H9 (cell line): ENCODE measurements around the gene SDHB. TPM values are rescaled to one million over a fixed set of nuclear protein-coding genes. Genes with fewer than 3 reads are reported as not detected.
A peak's percentile ranks its signal among the peaks of the same experiment; 100 is the strongest.

Source experiments
- DNase-seq: peaks from one replicate; pipeline ENCODE4 v3.0.0-alpha.2; 2017
- H2AFZ ChIP-seq: one replicate; pipeline ENCODE4 v1.6.1; 2013; ENCODE audit warnings: mild to moderate bottlenecking, low read length, control low read depth, moderate library complexity
- H2AK5ac ChIP-seq: 2 replicates; pipeline ENCODE4 v1.6.1; 2013; ENCODE audit warnings: low read length, control low read depth, mixed read lengths; ENCODE audit not compliant: insufficient read length
- H2BK120ac ChIP-seq: one replicate; pipeline ENCODE4 v1.6.1; 2013; ENCODE audit warnings: low read depth, mild to moderate bottlenecking, low read length, control low read depth, inconsistent platforms; ENCODE audit not compliant: poor library complexity, severe bottlenecking
- H2BK12ac ChIP-seq: 2 replicates; pipeline ENCODE4 v1.6.1; 2013; ENCODE audit warnings: low read length, control low read depth, mixed read lengths, low read depth; ENCODE audit not compliant: insufficient read length
- H2BK15ac ChIP-seq: 2 replicates; pipeline ENCODE4 v1.6.1; 2013; ENCODE audit warnings: low read depth, low read length, control low read depth
- H2BK20ac ChIP-seq: one replicate; pipeline ENCODE4 v1.6.1; 2013; ENCODE audit warnings: low read depth, mild to moderate bottlenecking, low read length, control low read depth, inconsistent platforms; ENCODE audit not compliant: poor library complexity, severe bottlenecking
- H2BK5ac ChIP-seq: 2 replicates; pipeline ENCODE4 v1.6.1; 2013; ENCODE audit warnings: low read length, control low read depth, mixed read lengths; ENCODE audit not compliant: insufficient read length
- H3K14ac ChIP-seq: 2 replicates; pipeline ENCODE4 v1.6.1; 2013; ENCODE audit warnings: low read length, control low read depth; ENCODE audit not compliant: insufficient read depth
- H3K18ac ChIP-seq: 2 replicates; pipeline ENCODE4 v1.6.1; 2013; ENCODE audit warnings: low read depth, mild to moderate bottlenecking, mixed read lengths, low read length, control low read depth; ENCODE audit not compliant: insufficient read length
- H3K23ac ChIP-seq: 2 replicates; pipeline ENCODE4 v1.6.1; 2013; ENCODE audit warnings: low read length, control low read depth, mixed read lengths, low read depth; ENCODE audit not compliant: insufficient read length
- H3K23me2 ChIP-seq: 2 replicates; pipeline ENCODE4 v1.6.1; 2013; ENCODE audit warnings: low read depth, mild to moderate bottlenecking, mixed read lengths, low read length, control low read depth; ENCODE audit not compliant: insufficient read length, poor library complexity, severe bottlenecking
- H3K27ac ChIP-seq: 2 replicates; pipeline ENCODE4 v1.5.1; 2013; ENCODE audit warnings: low read length, control low read depth, mixed read lengths, low read depth; ENCODE audit not compliant: insufficient read length
- H3K27me3 ChIP-seq: 2 replicates; pipeline ENCODE4 v1.6.1; 2013; ENCODE audit warnings: low read length, control low read depth, inconsistent platforms; ENCODE audit not compliant: insufficient read depth
- H3K4ac ChIP-seq: 2 replicates; pipeline ENCODE4 v1.6.1; 2013; ENCODE audit warnings: low read depth, mild to moderate bottlenecking, control low read depth, inconsistent platforms, low read length, moderate library complexity
- H3K4me1 ChIP-seq: 2 replicates; pipeline ENCODE4 v1.6.1; 2013; ENCODE audit warnings: low read length, control low read depth, inconsistent platforms; ENCODE audit not compliant: insufficient read depth
- H3K4me2 ChIP-seq: 2 replicates; pipeline ENCODE4 v1.6.1; 2013; ENCODE audit warnings: low read length, control low read depth, mixed read lengths; ENCODE audit not compliant: insufficient read length, insufficient read depth
- H3K56ac ChIP-seq: 2 replicates; pipeline ENCODE4 v1.6.1; 2013; ENCODE audit warnings: low read depth, mild to moderate bottlenecking, mixed read lengths, low read length, control low read depth; ENCODE audit not compliant: insufficient read length
- H3K79me1 ChIP-seq: 2 replicates; pipeline ENCODE4 v1.6.1; 2013; ENCODE audit warnings: low read depth, mild to moderate bottlenecking, moderate library complexity, low read length, control low read depth, inconsistent platforms; ENCODE audit not compliant: insufficient read depth, poor library complexity, severe bottlenecking
- H3K79me2 ChIP-seq: 2 replicates; pipeline ENCODE4 v1.6.1; 2013; ENCODE audit warnings: low read length, control low read depth, inconsistent platforms; ENCODE audit not compliant: insufficient read depth
- H3K9ac ChIP-seq: 2 replicates; pipeline ENCODE4 v1.6.1; 2013; ENCODE audit warnings: low read length, control low read depth, mixed read lengths; ENCODE audit not compliant: insufficient read length; ENCODE audit errors: extremely low read depth
- H3K9me3 ChIP-seq: one replicate; pipeline ENCODE4 v1.6.1; 2013; ENCODE audit warnings: low read depth, low read length, inconsistent platforms; ENCODE audit not compliant: control insufficient read depth
- H3T11ph ChIP-seq: one replicate; pipeline ENCODE4 v1.6.1; 2013; ENCODE audit warnings: mild to moderate bottlenecking, low read length, control low read depth, inconsistent platforms
- H4K20me1 ChIP-seq: one replicate; pipeline ENCODE4 v1.6.1; 2013; ENCODE audit not compliant: control insufficient read depth, insufficient read length, insufficient read depth
- H4K5ac ChIP-seq: 2 replicates; pipeline ENCODE4 v1.6.1; 2013; ENCODE audit warnings: low read depth, mild to moderate bottlenecking, mixed read lengths, low read length, control low read depth; ENCODE audit not compliant: insufficient read length
- H4K8ac ChIP-seq: replicated peaks from 2 replicates; pipeline ENCODE4 v1.6.1; 2013; ENCODE audit warnings: low read length, control low read depth, mixed read lengths, low read depth; ENCODE audit not compliant: insufficient read length
- H4K91ac ChIP-seq: 2 replicates; pipeline ENCODE4 v1.6.1; 2013; ENCODE audit warnings: low read depth, mild to moderate bottlenecking, moderate library complexity, mixed read lengths, low read length, control low read depth; ENCODE audit not compliant: insufficient read length
- H3K27ac Mint-ChIP-seq, 3 experiments: 2 replicates in 2 of 3; 3 replicates in 1 of 3; pipeline ENCODE4 v1.8.0; 2020 to 2021; ENCODE audit warnings: mixed read lengths in 3 of 3, mild to moderate bottlenecking in 1 of 3, moderate library complexity in 1 of 3
- H3K27me3 Mint-ChIP-seq: 2 replicates; pipeline ENCODE4 v1.8.0; 2021; ENCODE audit warnings: low read depth, mild to moderate bottlenecking, moderate library complexity, mixed read lengths
- H3K36me3 Mint-ChIP-seq, 3 experiments: 2 replicates in 2 of 3; 3 replicates in 1 of 3; pipeline ENCODE4 v1.8.0; 2020 to 2021; ENCODE audit warnings: low read depth in 3 of 3, mixed read lengths in 3 of 3; ENCODE audit not compliant: insufficient read depth in 1 of 3
- H3K4me1 Mint-ChIP-seq, 2 experiments: 2 replicates each; pipeline ENCODE4 v1.8.0; 2020; ENCODE audit warnings: mixed read lengths in 2 of 2
- H3K4me3 Mint-ChIP-seq, 2 experiments: 2 replicates in 1 of 2; 3 replicates in 1 of 2; pipeline ENCODE4 v1.8.0; 2020 to 2021; ENCODE audit warnings: mild to moderate bottlenecking in 2 of 2, mixed read lengths in 2 of 2, moderate library complexity in 1 of 2
- H3K9me3 Mint-ChIP-seq, 2 experiments: 2 replicates in 1 of 2; 3 replicates in 1 of 2; pipeline ENCODE4 v1.8.0; 2020; ENCODE audit warnings: mild to moderate bottlenecking in 2 of 2, mixed read lengths in 2 of 2, moderate library complexity in 1 of 2
- WGBS: extraction: QIAGEN DNeasy Blood & Tissue Kit; methylation state at CpG from one replicate; pipeline ENCODE4 v1.1.7; 2013; ENCODE audit warnings: missing lambda C conversion rate, low lambda C conversion rate, mixed read lengths; ENCODE audit not compliant: insufficient read length; ENCODE audit errors: extremely low coverage; 5-methylcytosine and 5-hydroxymethylcytosine counted together
- total RNA-seq: library from RNA; stranded (reverse); gene quantifications from 2 replicates; pipeline ENCODE4 v1.2.1, GENCODE V29; 2021
- TF ChIP-seq, protein P1 (sequence below): fragments of 200-600 bp; sonication (generic); conservative IDR thresholded peaks from 3 replicates; pipeline ENCODE4 v1.8.0; 2021; ENCODE audit warnings: antibody characterized with exemption, mild to moderate bottlenecking

The SDHB gene
- total RNA-seq, 1 experiment from 2014 or later = 77.5 TPM

- Histone ChIP-seq H3K27me3 (no peaks in the 10 kb centered on the region), H2AK5ac (no peak within 1 kb of the TSS), H3K9me3 (no peaks in the 10 kb centered on the region), H2BK120ac (no peak within 1 kb of the TSS), H4K8ac (no peak within 1 kb of the TSS), H3K27ac (no peak within 1 kb of the TSS), H2BK12ac (no peak within 1 kb of the TSS), H3T11ph (no peak within 1 kb of the TSS), H3K9ac (peak within 1 kb of the TSS; percentile 52), H3K4ac (no peak within 1 kb of the TSS; the same call in 1 of the 2 replicates), H3K23ac (no peak within 1 kb of the TSS), H3K14ac (peak within 1 kb of the TSS; percentile 41; the same call in 1 of the 2 replicates), H3K4me1 (no peaks in the 10 kb centered on the region; the same call in 1 of the 2 replicates), H3K18ac (peak within 1 kb of the TSS; percentile 70), H3K23me2 (peaks cover 11% of the 10 kb centered on the region), H2AFZ (no peak within 1 kb of the TSS), H3K56ac (no peak within 1 kb of the TSS), H3K79me1 (no peaks in the 10 kb centered on the region), H4K5ac (no peak within 1 kb of the TSS), H3K4me2 (peak within 1 kb of the TSS; percentile 67), H2BK20ac (no peak within 1 kb of the TSS), H2BK5ac (no peak within 1 kb of the TSS), H2BK15ac (no peak within 1 kb of the TSS), H3K79me2 (no peaks in the 10 kb centered on the region; the same call in 1 of the 2 replicates), H4K91ac (no peak within 1 kb of the TSS), H4K20me1 (no peaks in the 10 kb centered on the region)
- peak within 1 kb of the TSS; percentile 80 to 82 for H3K4me3 Mint-ChIP-seq
- H3K27me3 Mint-ChIP-seq = peaks cover 9% of the 10 kb centered on the region
- no CpG with 5 or more reads among the region's 53 CpGs for WGBS
- peak within 1 kb of the TSS in 1 of 3 experiments; percentile 72; a peak in 3 of 7 replicates for H3K27ac Mint-ChIP-seq
- no peaks in the 10 kb centered on the region for H3K9me3 Mint-ChIP-seq
- DNase-seq = peak; percentile 59
- TF ChIP-seq, protein P1, sequence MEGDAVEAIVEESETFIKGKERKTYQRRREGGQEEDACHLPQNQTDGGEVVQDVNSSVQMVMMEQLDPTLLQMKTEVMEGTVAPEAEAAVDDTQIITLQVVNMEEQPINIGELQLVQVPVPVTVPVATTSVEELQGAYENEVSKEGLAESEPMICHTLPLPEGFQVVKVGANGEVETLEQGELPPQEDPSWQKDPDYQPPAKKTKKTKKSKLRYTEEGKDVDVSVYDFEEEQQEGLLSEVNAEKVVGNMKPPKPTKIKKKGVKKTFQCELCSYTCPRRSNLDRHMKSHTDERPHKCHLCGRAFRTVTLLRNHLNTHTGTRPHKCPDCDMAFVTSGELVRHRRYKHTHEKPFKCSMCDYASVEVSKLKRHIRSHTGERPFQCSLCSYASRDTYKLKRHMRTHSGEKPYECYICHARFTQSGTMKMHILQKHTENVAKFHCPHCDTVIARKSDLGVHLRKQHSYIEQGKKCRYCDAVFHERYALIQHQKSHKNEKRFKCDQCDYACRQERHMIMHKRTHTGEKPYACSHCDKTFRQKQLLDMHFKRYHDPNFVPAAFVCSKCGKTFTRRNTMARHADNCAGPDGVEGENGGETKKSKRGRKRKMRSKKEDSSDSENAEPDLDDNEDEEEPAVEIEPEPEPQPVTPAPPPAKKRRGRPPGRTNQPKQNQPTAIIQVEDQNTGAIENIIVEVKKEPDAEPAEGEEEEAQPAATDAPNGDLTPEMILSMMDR = no peak
- H3K4me1 Mint-ChIP-seq = peaks cover 23 to 39% of the 10 kb centered on the region in 2 experiments
- H3K36me3 Mint-ChIP-seq = peaks cover 7 to 28% (median 20%) of the 10 kb centered on the region in 3 experiments; a peak in 6 of 7 replicates
Observed at GRCh38 chr1:16980473-16981268, 73.2 kb downstream of the SDHB start, which contains the start of gene MFAP2. Gene MFAP2 (minus strand): TSS chr1:16980620. CDS start chr1:16978273, 2,347 bp downstream.
